ENCODE measurements around the gene RBM42.

RBM42 gene

GRCh38 chr19:35621708-35622107 lies 7.1 kb upstream of the RBM42 start:
- no peak for DNase-seq

- no peak for DNase-seq
Observed at GRCh38 chr19:35622750-35623149, 6.1 kb upstream of the RBM42 start.

- no peak for DNase-seq
Observed at GRCh38 chr19:35623327-35624010, 5.4 kb upstream of the RBM42 start.

- no peak for DNase-seq
Observed at GRCh38 chr19:35628264-35628564, 622 bp upstream of the RBM42 start.

- DNase-seq, result no peak
Observed at GRCh38 chr19:35629332-35629633, 447 bp downstream of the RBM42 start.

GRCh38 chr19:35633727-35634440 lies 5.0 kb downstream of the RBM42 start:
- DNase-seq, result no peak

GRCh38 chr19:35636651-35637050 lies 7.8 kb downstream of the RBM42 start:
- DNase-seq, result no peak

- DNase-seq, result no peak
Observed at GRCh38 chr19:35637165-35637564, 8.3 kb downstream of the RBM42 start.

GRCh38 chr19:35639321-35639639 lies 10.4 kb downstream of the RBM42 start:
- DNase-seq, result no peak

GRCh38 chr19:35639863-35640262 lies 11.0 kb downstream of the RBM42 start:
- DNase-seq, result no peak

GRCh38 chr19:35641515-35642151 lies 12.8 kb downstream of the RBM42 start, which contains the start of gene ETV2:
Gene ETV2 (plus strand): TSS chr19:35641745. CDS start chr19:35642461, 716 bp downstream.
- no peak for DNase-seq

- no peak for DNase-seq
Observed at GRCh38 chr19:35642312-35642711, 13.5 kb downstream of the RBM42 start.

- DNase-seq, result no peak
Observed at GRCh38 chr19:35642798-35643254, 14.0 kb downstream of the RBM42 start.

GRCh38 chr19:35643255-35644205 lies 14.7 kb downstream of the RBM42 start:
- DNase-seq, result peak; percentile 96

GRCh38 chr19:35644206-35644986 lies 15.6 kb downstream of the RBM42 start:
- DNase-seq, result peak; percentile 80

- peak; percentile 9 for DNase-seq
Observed at GRCh38 chr19:35644987-35645679, 16.3 kb downstream of the RBM42 start.

- no peak for DNase-seq
Observed at GRCh38 chr19:35645680-35646511, 17.1 kb downstream of the RBM42 start.

- peak; percentile 93 for DNase-seq
Observed at GRCh38 chr19:35648017-35648961, 19.5 kb downstream of the RBM42 start, which contains the start of gene COX6B1. Gene COX6B1 (plus strand): TSS chr19:35648323. CDS start chr19:35651244, 2,921 bp downstream.

GRCh38 chr19:35650581-35650980 lies 21.7 kb downstream of the RBM42 start:
- DNase-seq, result no peak

All from retina (tissue), 1 donor.